Calu3 (cell line): Measurements from ENCODE around the gene NPC1L1. TPM values are rescaled to one million over a fixed set of nuclear protein-coding genes. Genes with fewer than 3 reads are reported as not detected.

Experiments
- BruUV-seq: library from RNA; stranded (reverse); fragments of 400-500 nt; replicated peaks from 2 replicates; lab custom pipeline; 2021; lab: Mats Ljungman, UMichigan
- CTCF ChIA-PET: fragments of 300-600 bp; sonication (Branson Sonifier 250); formaldehyde crosslinking; loops from one replicate; lab custom pipeline; 2022; ENCODE audit warnings: antibody characterized with exemption; lab: Charles Lee
- DNase-seq: peaks from one replicate; pipeline ENCODE4 v3.0.0; 2022
- H3K27ac Mint-ChIP-seq: one replicate; pipeline ENCODE4 v1.8.0; 2022; ENCODE audit warnings: mixed read lengths; ENCODE audit not compliant: unreplicated experiment
- H3K27me3 Mint-ChIP-seq: one replicate; pipeline ENCODE4 v1.8.0; 2022; ENCODE audit warnings: mixed read lengths; ENCODE audit not compliant: unreplicated experiment
- H3K36me3 Mint-ChIP-seq: one replicate; pipeline ENCODE4 v1.8.0; 2022; ENCODE audit warnings: mild to moderate bottlenecking, moderate library complexity, mixed read lengths; ENCODE audit not compliant: insufficient read depth, unreplicated experiment
- H3K4me1 Mint-ChIP-seq: one replicate; pipeline ENCODE4 v1.8.0; 2022; ENCODE audit warnings: mild to moderate bottlenecking, low read depth, mixed read lengths; ENCODE audit not compliant: unreplicated experiment
- H3K4me3 Mint-ChIP-seq: one replicate; pipeline ENCODE4 v1.8.0; 2022; ENCODE audit warnings: mild to moderate bottlenecking, low read depth, moderate library complexity, mixed read lengths; ENCODE audit not compliant: unreplicated experiment
- H3K9me3 Mint-ChIP-seq: one replicate; pipeline ENCODE4 v1.8.0; 2022; ENCODE audit warnings: low read depth, mixed read lengths; ENCODE audit not compliant: unreplicated experiment
- CTCF ChIP-seq: fragments of 200-600 bp; IDR thresholded peaks from one replicate; pipeline ENCODE4 v1.8.0; 2022; ENCODE audit warnings: antibody characterized with exemption; ENCODE audit not compliant: unreplicated experiment
- intact Hi-C: fragments of 100-400 bp; cut with micrococcal nuclease; formaldehyde crosslinking; loops from one replicate; pipeline ENCODE4 v1.10.0; 2022; ENCODE audit not compliant: unreplicated experiment
- total RNA-seq: library from RNA; stranded (reverse); gene quantifications from 2 replicates; pipeline ENCODE4 v1.2.3, GENCODE V29; 2022

The NPC1L1 gene
- total RNA-seq, 1 experiment from 2014 or later = 46.0 TPM

- TF ChIP-seq CTCF = no peak
- BruUV-seq = no TSS peak
- Mint-ChIP-seq H3K4me3 (peak overlapping the region; percentile 93), H3K27me3 (no peaks in the 10 kb centered on the region), H3K9me3 (no peaks in the 10 kb centered on the region), H3K4me1 (peaks cover 27% of the 10 kb centered on the region), H3K36me3 (peaks cover 50% of the 10 kb centered on the region), H3K27ac (peak overlapping the region; percentile 81)
- no peak for DNase-seq
- intact Hi-C loops = no loop called here
- CTCF ChIA-PET = interaction anchor here (0.6 to 1.8 kb wide), 4 partner anchors 8 to 56 kb away, joined by 3 to 7 read pairs (median 5); partner anchors contain the start of gene OGDH
Observed at GRCh38 chr7:44583146-44583865, 42.2 kb upstream of the NPC1L1 start.

GRCh38 chr7:44581879-44582603 is 40.9 kb upstream of the NPC1L1 start, which contains the start of gene TMED4:
TSS of gene TMED4 (minus strand) at chr7:44582231. CDS start at chr7:44582206, 25 bp downstream.
- H3K36me3 Mint-ChIP-seq = peaks cover 59% of the 10 kb centered on the region

GRCh38 chr7:44580945-44581878 is 40.1 kb upstream of the NPC1L1 start:
- no peak for DNase-seq
- H3K27me3 Mint-ChIP-seq = no peaks in the 10 kb centered on the region
- H3K27ac Mint-ChIP-seq = peak overlapping the region; percentile 81
- no TSS peak for BruUV-seq
- intact Hi-C loops = no loop called here
- H3K4me3 Mint-ChIP-seq = peak overlapping the region; percentile 93
- TF ChIP-seq CTCF = no peak
- CTCF ChIA-PET = interaction anchor here (0.6 to 2.4 kb wide), 6 partner anchors 16 to 76 kb away, joined by 3 to 10 read pairs (median 3); partner anchors contain the start of gene OGDH
- peaks cover 18% of the 10 kb centered on the region for H3K4me1 Mint-ChIP-seq
- peaks cover 68% of the 10 kb centered on the region for H3K36me3 Mint-ChIP-seq
- no peaks in the 10 kb centered on the region for H3K9me3 Mint-ChIP-seq

More at GRCh38 chr7:44581879-44582603, 40.9 kb upstream of the NPC1L1 start, which contains the start of gene TMED4:
- CTCF ChIA-PET = interaction anchor here (0.6 to 2.4 kb wide), 7 partner anchors 9 to 77 kb away, joined by 3 to 10 read pairs (median 3); partner anchors contain the start of gene OGDH
- Mint-ChIP-seq H3K27ac (peak within 1 kb of the TSS; percentile 81), H3K4me1 (peaks cover 18% of the 10 kb centered on the region), H3K9me3 (no peaks in the 10 kb centered on the region), H3K4me3 (peak within 1 kb of the TSS; percentile 93), H3K27me3 (no peaks in the 10 kb centered on the region)
- DNase-seq = peak; percentile 100
- no TSS peak for BruUV-seq
- intact Hi-C loops = no loop called here
- TF ChIP-seq CTCF = no peak

- TF ChIP-seq CTCF = no peak
- intact Hi-C loops = no loop called here
- H3K4me3 Mint-ChIP-seq = no peak overlapping the region
- no TSS peak for BruUV-seq
- no peaks in the 10 kb centered on the region for H3K27me3 Mint-ChIP-seq
- peak overlapping the region; percentile 50 for H3K27ac Mint-ChIP-seq
- H3K9me3 Mint-ChIP-seq = no peaks in the 10 kb centered on the region
- H3K36me3 Mint-ChIP-seq = peaks cover 96% of the 10 kb centered on the region
- DNase-seq = no peak
- peaks cover 44% of the 10 kb centered on the region for H3K4me1 Mint-ChIP-seq
- CTCF ChIA-PET = no interaction called here
Observed at GRCh38 chr7:44576228-44576627, 35.1 kb upstream of the NPC1L1 start.
